ENCODE data around the gene KLHL36.

DNA sequence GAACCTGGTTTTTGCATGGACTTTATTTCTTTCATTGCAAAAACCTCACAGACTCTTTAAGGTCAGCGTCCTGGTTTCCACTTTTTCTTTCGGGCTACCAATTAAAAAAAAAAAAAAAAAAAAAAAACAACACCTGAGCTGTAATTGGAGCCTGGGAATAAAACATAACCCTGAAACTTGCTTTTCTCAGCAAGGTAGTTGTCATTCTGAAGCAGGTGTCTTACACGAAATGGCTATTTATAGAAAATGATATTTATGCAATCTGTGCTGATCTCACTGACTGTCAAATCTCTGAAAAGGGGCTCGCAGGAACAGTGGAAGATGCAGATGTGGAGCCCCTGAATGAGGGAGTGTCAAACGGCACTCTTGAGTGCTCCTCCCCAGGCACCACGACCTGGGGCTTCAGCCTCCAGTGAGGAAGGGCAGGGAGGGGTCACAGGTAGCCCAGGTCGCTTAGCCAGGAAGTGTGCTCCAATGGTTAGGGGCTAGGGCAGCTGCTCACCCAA, 20.0 kb upstream of the KLHL36 start:
- TF ChIP-seq POLR2A (IDR thresholded peaks at IDR 0.05) (no peak), POLR2AphosphoS5 (IDR thresholded peaks at IDR 0.05) (no peak)
- TF ChIP-seq, protein P1, sequence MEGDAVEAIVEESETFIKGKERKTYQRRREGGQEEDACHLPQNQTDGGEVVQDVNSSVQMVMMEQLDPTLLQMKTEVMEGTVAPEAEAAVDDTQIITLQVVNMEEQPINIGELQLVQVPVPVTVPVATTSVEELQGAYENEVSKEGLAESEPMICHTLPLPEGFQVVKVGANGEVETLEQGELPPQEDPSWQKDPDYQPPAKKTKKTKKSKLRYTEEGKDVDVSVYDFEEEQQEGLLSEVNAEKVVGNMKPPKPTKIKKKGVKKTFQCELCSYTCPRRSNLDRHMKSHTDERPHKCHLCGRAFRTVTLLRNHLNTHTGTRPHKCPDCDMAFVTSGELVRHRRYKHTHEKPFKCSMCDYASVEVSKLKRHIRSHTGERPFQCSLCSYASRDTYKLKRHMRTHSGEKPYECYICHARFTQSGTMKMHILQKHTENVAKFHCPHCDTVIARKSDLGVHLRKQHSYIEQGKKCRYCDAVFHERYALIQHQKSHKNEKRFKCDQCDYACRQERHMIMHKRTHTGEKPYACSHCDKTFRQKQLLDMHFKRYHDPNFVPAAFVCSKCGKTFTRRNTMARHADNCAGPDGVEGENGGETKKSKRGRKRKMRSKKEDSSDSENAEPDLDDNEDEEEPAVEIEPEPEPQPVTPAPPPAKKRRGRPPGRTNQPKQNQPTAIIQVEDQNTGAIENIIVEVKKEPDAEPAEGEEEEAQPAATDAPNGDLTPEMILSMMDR (IDR thresholded peaks at IDR 0.05): no peak

All from upper lobe of left lung (tissue), 4 donors.